OCI-LY1 (cell line): ENCODE measurements around the gene CDK11B.

Experiments
- H2AFZ ChIP-seq: fragments of 200-600 bp; sonication (generic), shearing (Covaris generic); 2 replicates; pipeline ENCODE4 v1.6.0; 2014; ENCODE audit warnings: antibody characterized with exemption, mild to moderate bottlenecking, low read length
- H3F3A ChIP-seq: fragments of 200-600 bp; sonication (generic), shearing (Covaris generic); 2 replicates; pipeline ENCODE4 v1.6.0; 2014; ENCODE audit warnings: mild to moderate bottlenecking, antibody characterized with exemption, low read length, moderate library complexity; ENCODE audit not compliant: insufficient read depth
- H3K27ac ChIP-seq: fragments of 200-600 bp; sonication (generic); 2 replicates; pipeline ENCODE4 v1.5.1; 2014; ENCODE audit warnings: low read length, mixed run types, mild to moderate bottlenecking, low read depth; ENCODE audit not compliant: poor library complexity, severe bottlenecking
- H3K27me3 ChIP-seq: fragments of 200-600 bp; sonication (generic); 2 replicates; pipeline ENCODE4 v1.6.0; 2014; ENCODE audit warnings: antibody characterized with exemption, mild to moderate bottlenecking, low read length, moderate library complexity; ENCODE audit not compliant: insufficient read depth
- H3K36me3 ChIP-seq: fragments of 200-600 bp; sonication (generic); 2 replicates; pipeline ENCODE4 v1.6.1; 2014; ENCODE audit warnings: mild to moderate bottlenecking, antibody characterized with exemption, low read length, moderate library complexity, mixed read lengths; ENCODE audit not compliant: insufficient read depth
- H3K4me1 ChIP-seq: fragments of 200-600 bp; sonication (generic); 2 replicates; pipeline ENCODE4 v1.5.1; 2014; ENCODE audit warnings: mild to moderate bottlenecking, low read length, moderate library complexity; ENCODE audit not compliant: insufficient read depth, severe bottlenecking
- H3K4me2 ChIP-seq: fragments of 200-600 bp; sonication (generic), shearing (Covaris generic); 2 replicates; pipeline ENCODE4 v1.6.1; 2014; ENCODE audit warnings: low read length
- H3K4me3 ChIP-seq: fragments of 200-600 bp; sonication (generic); 2 replicates; pipeline ENCODE4 v1.5.1; 2014; ENCODE audit warnings: low read length, low read depth, mild to moderate bottlenecking, mixed read lengths; ENCODE audit not compliant: poor library complexity, severe bottlenecking
- H3K79me2 ChIP-seq: fragments of 200-600 bp; shearing (Covaris generic); 2 replicates; pipeline ENCODE4 v1.6.1; 2016; ENCODE audit warnings: mixed run types, low read length, mixed read lengths; ENCODE audit not compliant: insufficient read depth
- H3K9ac ChIP-seq: fragments of 200-600 bp; sonication (generic), shearing (Covaris generic); 2 replicates; pipeline ENCODE4 v1.6.1; 2014; ENCODE audit warnings: mild to moderate bottlenecking, low read length, mixed read lengths
- H3K9me2 ChIP-seq: fragments of 200-600 bp; sonication (generic), shearing (Covaris generic); 2 replicates; pipeline ENCODE4 v1.6.1; 2014; ENCODE audit warnings: low read depth, mild to moderate bottlenecking, low read length, mixed read lengths
- H3K9me3 ChIP-seq: fragments of 200-600 bp; shearing (Covaris generic); 2 replicates; pipeline ENCODE4 v1.6.1; 2014; ENCODE audit warnings: low read length, mixed read lengths
- H4K20me1 ChIP-seq: fragments of 200-600 bp; sonication (generic), shearing (Covaris generic); 2 replicates; pipeline ENCODE4 v1.6.0; 2016; ENCODE audit warnings: mild to moderate bottlenecking, low read length; ENCODE audit not compliant: insufficient read depth
- EZH2 ChIP-seq: fragments of 200-600 bp; sonication (generic), shearing (Covaris generic); IDR thresholded peaks from 2 replicates; pipeline ENCODE4 v1.8.0; 2017; ENCODE audit warnings: borderline replicate concordance, mixed run types, mild to moderate bottlenecking, antibody characterized with exemption, low read length, moderate library complexity, mixed read lengths
- TF ChIP-seq, protein P1 (sequence below): fragments of 200-600 bp; sonication (generic), shearing (Covaris generic); IDR thresholded peaks from 2 replicates; pipeline ENCODE4 v1.5.1; 2017; ENCODE audit warnings: mild to moderate bottlenecking, antibody characterized with exemption, low read length, moderate library complexity, mixed read lengths

The CDK11B gene

DNA sequence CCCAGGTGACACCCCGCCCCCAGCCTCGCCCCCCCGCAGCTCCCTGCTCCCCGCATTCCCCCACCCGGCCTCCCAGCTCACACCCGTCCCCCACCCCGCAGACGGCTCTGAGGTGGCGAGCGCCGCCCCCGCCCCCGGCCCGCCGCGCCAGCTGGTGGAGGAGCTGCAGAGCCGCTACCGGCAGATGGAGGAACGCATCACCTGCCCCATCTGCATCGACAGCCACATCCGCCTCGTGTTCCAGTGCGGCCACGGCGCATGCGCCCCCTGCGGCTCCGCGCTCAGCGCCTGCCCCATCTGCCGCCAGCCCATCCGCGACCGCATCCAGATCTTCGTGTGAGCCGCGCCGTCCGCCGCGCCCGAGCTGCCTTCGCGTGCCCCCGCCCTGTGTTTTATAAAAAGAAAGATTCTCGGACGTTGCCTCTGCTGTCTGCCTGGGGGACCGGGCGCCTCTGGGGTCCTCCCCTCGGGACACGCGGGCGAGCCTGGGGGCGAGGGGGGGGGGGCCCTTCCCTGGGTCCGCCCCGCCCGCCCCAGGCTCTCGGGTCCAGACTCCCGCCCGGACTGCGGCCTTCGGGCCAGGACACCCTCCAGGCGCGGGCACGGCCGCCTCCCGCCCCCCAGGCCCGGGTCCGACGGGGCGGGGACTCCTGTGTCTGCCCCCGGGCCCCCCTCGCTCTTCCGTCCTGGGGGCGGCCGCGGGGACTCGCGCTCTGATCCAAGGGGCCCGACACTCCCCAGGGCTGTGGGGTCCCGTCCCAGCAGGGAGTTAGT, 28.4 kb downstream of the CDK11B start:
- Histone ChIP-seq H2AFZ (no peak overlapping the region), H3K9me3 (no peaks in the 10 kb centered on the region), H3F3A (no peaks in the 10 kb centered on the region), H4K20me1 (no peaks in the 10 kb centered on the region), H3K27me3 (no peaks in the 10 kb centered on the region), H3K79me2 (no peaks in the 10 kb centered on the region), H3K4me2 (peak overlapping the region; percentile 58), H3K36me3 (no peaks in the 10 kb centered on the region), H3K9ac (peak overlapping the region; percentile 37), H3K27ac (no peak overlapping the region), H3K4me1 (peaks cover 29% of the 10 kb centered on the region), H3K4me3 (peak overlapping the region; percentile 64), H3K9me2 (no peaks in the 10 kb centered on the region)
- TF ChIP-seq, protein P1, sequence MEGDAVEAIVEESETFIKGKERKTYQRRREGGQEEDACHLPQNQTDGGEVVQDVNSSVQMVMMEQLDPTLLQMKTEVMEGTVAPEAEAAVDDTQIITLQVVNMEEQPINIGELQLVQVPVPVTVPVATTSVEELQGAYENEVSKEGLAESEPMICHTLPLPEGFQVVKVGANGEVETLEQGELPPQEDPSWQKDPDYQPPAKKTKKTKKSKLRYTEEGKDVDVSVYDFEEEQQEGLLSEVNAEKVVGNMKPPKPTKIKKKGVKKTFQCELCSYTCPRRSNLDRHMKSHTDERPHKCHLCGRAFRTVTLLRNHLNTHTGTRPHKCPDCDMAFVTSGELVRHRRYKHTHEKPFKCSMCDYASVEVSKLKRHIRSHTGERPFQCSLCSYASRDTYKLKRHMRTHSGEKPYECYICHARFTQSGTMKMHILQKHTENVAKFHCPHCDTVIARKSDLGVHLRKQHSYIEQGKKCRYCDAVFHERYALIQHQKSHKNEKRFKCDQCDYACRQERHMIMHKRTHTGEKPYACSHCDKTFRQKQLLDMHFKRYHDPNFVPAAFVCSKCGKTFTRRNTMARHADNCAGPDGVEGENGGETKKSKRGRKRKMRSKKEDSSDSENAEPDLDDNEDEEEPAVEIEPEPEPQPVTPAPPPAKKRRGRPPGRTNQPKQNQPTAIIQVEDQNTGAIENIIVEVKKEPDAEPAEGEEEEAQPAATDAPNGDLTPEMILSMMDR: no peak
- no peak for TF ChIP-seq EZH2

DNA sequence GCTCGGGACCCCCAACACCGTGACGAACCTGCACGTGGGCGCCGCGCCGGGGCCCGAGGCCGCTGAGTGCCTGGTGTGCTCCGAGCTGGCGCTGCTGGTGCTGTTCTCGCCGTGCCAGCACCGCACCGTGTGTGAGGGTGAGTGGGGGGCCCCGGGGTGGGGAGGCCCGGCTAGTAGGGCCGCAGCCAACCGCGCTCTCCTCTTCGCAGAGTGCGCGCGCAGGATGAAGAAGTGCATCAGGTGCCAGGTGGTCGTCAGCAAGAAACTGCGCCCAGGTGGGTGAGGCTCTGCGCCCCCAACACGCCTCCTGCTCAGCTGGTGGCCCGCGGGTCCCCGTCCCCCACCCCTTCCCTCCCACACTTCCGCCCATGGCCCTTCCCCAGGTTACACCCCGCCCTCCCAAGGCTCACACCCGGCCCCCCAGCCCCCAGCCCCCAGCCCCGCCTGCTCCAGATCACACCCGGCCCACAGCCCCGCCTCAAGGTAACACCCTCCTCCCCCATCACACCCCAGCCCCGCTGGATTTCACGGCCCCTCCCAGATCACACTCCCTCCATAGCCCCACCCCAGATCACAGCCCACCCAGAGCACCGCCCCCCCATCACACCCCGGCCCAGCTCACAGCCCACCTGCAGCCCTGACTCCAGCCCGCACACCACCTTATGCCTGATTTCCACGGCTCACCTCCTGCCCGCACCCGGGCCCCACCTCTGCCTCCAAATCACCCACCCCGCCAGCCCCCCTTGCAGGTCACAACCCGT, 29.2 kb downstream of the CDK11B start:
- TF ChIP-seq, protein P1: no peak
- TF ChIP-seq EZH2: no peak
- Histone ChIP-seq H3K27me3 (no peaks in the 10 kb centered on the region), H3K9me3 (no peaks in the 10 kb centered on the region), H3K79me2 (no peaks in the 10 kb centered on the region), H3K4me2 (peak overlapping the region; percentile 83), H3K4me3 (peak overlapping the region; percentile 64), H3K9ac (peak overlapping the region; percentile 45), H4K20me1 (no peaks in the 10 kb centered on the region), H3F3A (no peaks in the 10 kb centered on the region), H3K27ac (no peak overlapping the region), H2AFZ (no peak overlapping the region), H3K4me1 (peaks cover 29% of the 10 kb centered on the region), H3K36me3 (no peaks in the 10 kb centered on the region), H3K9me2 (no peaks in the 10 kb centered on the region)

DNA sequence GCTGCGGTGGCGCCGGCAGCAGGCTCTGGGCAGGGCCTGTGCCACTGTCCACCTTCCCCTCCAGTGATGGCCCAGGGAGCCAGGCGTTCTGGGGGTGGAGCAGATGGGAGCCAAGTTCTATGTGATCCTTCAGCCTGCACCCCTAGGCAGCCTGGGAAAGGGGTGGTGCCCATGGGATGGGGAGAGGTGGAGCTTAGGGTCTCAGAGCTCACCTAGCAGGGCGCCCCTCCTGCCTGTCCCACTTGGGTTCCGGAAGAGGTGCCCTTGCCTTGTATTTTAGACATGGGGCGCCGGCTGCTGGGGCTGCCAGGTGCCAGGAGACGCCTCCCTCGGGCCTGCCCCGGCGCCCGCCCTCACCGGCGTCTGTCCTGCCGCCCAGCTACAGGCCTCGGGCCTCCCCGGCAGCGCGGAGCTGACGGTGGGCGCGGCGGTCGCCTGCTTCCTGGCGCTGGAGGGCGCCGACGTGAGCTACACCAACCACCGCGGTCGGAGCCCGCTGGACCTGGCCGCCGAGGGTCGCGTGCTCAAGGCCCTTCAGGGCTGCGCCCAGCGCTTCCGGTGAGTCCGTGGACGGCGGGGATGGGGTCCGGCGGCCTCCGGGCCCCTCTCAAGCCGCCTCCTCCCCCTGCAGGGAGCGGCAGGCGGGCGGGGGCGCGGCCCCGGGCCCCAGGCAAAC, 29.9 kb downstream of the CDK11B start:
- no peaks in the 10 kb centered on the region for H3K79me2 ChIP-seq
- no peak overlapping the region for H3K27ac ChIP-seq
- peak overlapping the region; percentile 83 for H3K4me2 ChIP-seq
- no peaks in the 10 kb centered on the region for H3F3A ChIP-seq
- H3K9me3 ChIP-seq: no peaks in the 10 kb centered on the region
- peak overlapping the region; percentile 64 for H3K4me3 ChIP-seq
- H3K36me3 ChIP-seq: no peaks in the 10 kb centered on the region
- no peak for TF ChIP-seq EZH2
- TF ChIP-seq, protein P1: no peak
- H3K9me2 ChIP-seq: no peaks in the 10 kb centered on the region
- no peaks in the 10 kb centered on the region for H4K20me1 ChIP-seq
- H3K9ac ChIP-seq: peak overlapping the region; percentile 45
- H3K27me3 ChIP-seq: no peaks in the 10 kb centered on the region
- no peak overlapping the region for H2AFZ ChIP-seq
- peaks cover 29% of the 10 kb centered on the region for H3K4me1 ChIP-seq
